ENCODE results near the gene SH2D6.
"Not testable (repeated sequence)": the region's sequence is repeated elsewhere in the genome, so short reads cannot be mapped to it uniquely, and the experiment has no call there.

The SH2D6 gene

GRCh38 chr2:85435220-85435958 is 16.9 kb downstream of the SH2D6 start:
- H3K27me3 ChIP-seq (ENCODE audit: insufficient read depth, low read length), result no peaks in the 10 kb centered on the region
- no peaks in the 10 kb centered on the region for H3K36me3 ChIP-seq (ENCODE audit: insufficient read depth, low read length)
- no peak overlapping the region for H3K27ac ChIP-seq (ENCODE audit: low read depth, low read length)
- no peak overlapping the region for H3K4me3 ChIP-seq (ENCODE audit: low read depth, low read length)
- no peak overlapping the region for H2AFZ ChIP-seq (ENCODE audit: low read length, unreplicated experiment)
- H3K79me2 ChIP-seq (ENCODE audit: control insufficient read depth, insufficient read depth, low read length, unreplicated experiment), result no peaks in the 10 kb centered on the region
- peaks cover 36% of the 10 kb centered on the region for H3K4me1 ChIP-seq (ENCODE audit: control insufficient read depth, insufficient read depth, low read length, unreplicated experiment)

- Histone ChIP-seq H2AFZ (ENCODE audit: low read length, unreplicated experiment) (no peak overlapping the region), H3K4me1 (ENCODE audit: control insufficient read depth, insufficient read depth, low read length, unreplicated experiment) (peaks cover 36% of the 10 kb centered on the region), H3K79me2 (ENCODE audit: control insufficient read depth, insufficient read depth, low read length, unreplicated experiment) (no peaks in the 10 kb centered on the region), H3K27ac (ENCODE audit: low read depth, low read length) (peak overlapping the region; percentile 87), H3K27me3 (ENCODE audit: insufficient read depth, low read length) (no peaks in the 10 kb centered on the region), H3K4me3 (ENCODE audit: low read depth, low read length) (no peak overlapping the region), H3K36me3 (ENCODE audit: insufficient read depth, low read length) (no peaks in the 10 kb centered on the region)
Observed at GRCh38 chr2:85435981-85436835, 17.7 kb downstream of the SH2D6 start.

- no peaks in the 10 kb centered on the region for H3K79me2 ChIP-seq (ENCODE audit: control insufficient read depth, insufficient read depth, low read length, unreplicated experiment)
- H3K27ac ChIP-seq (ENCODE audit: low read depth, low read length), result peak overlapping the region; percentile 87
- H3K4me3 ChIP-seq (ENCODE audit: low read depth, low read length), result peak overlapping the region; percentile 70; the same call in 1 of the 2 replicates
- no peak overlapping the region for H2AFZ ChIP-seq (ENCODE audit: low read length, unreplicated experiment)
- no peaks in the 10 kb centered on the region for H3K36me3 ChIP-seq (ENCODE audit: insufficient read depth, low read length)
- peaks cover 36% of the 10 kb centered on the region for H3K4me1 ChIP-seq (ENCODE audit: control insufficient read depth, insufficient read depth, low read length, unreplicated experiment)
- H3K27me3 ChIP-seq (ENCODE audit: insufficient read depth, low read length), result no peaks in the 10 kb centered on the region
Observed at GRCh38 chr2:85436836-85437487, 18.4 kb downstream of the SH2D6 start.

- H3K27me3 ChIP-seq (ENCODE audit: insufficient read depth, low read length), result no peaks in the 10 kb centered on the region
- H3K4me1 ChIP-seq (ENCODE audit: control insufficient read depth, insufficient read depth, low read length, unreplicated experiment), result peaks cover 36% of the 10 kb centered on the region
- H3K79me2 ChIP-seq (ENCODE audit: control insufficient read depth, insufficient read depth, low read length, unreplicated experiment), result no peaks in the 10 kb centered on the region
- no peak overlapping the region for H2AFZ ChIP-seq (ENCODE audit: low read length, unreplicated experiment)
- H3K4me3 ChIP-seq (ENCODE audit: low read depth, low read length), result peak overlapping the region; percentile 70
- H3K36me3 ChIP-seq (ENCODE audit: insufficient read depth, low read length), result no peaks in the 10 kb centered on the region
- peak overlapping the region; percentile 87 for H3K27ac ChIP-seq (ENCODE audit: low read depth, low read length)
Observed at GRCh38 chr2:85437488-85438200, 19.1 kb downstream of the SH2D6 start.

GRCh38 chr2:85438201-85439024 is 19.9 kb downstream of the SH2D6 start:
- H3K4me3 ChIP-seq (ENCODE audit: low read depth, low read length), result peak overlapping the region; percentile 70
- no peaks in the 10 kb centered on the region for H3K27me3 ChIP-seq (ENCODE audit: insufficient read depth, low read length)
- no peaks in the 10 kb centered on the region for H3K36me3 ChIP-seq (ENCODE audit: insufficient read depth, low read length)
- H3K27ac ChIP-seq (ENCODE audit: low read depth, low read length), result peak overlapping the region; percentile 87
- no peak overlapping the region for H2AFZ ChIP-seq (ENCODE audit: low read length, unreplicated experiment)
- H3K4me1 ChIP-seq (ENCODE audit: control insufficient read depth, insufficient read depth, low read length, unreplicated experiment), result peaks cover 28% of the 10 kb centered on the region
- H3K79me2 ChIP-seq (ENCODE audit: control insufficient read depth, insufficient read depth, low read length, unreplicated experiment), result no peaks in the 10 kb centered on the region

DNA sequence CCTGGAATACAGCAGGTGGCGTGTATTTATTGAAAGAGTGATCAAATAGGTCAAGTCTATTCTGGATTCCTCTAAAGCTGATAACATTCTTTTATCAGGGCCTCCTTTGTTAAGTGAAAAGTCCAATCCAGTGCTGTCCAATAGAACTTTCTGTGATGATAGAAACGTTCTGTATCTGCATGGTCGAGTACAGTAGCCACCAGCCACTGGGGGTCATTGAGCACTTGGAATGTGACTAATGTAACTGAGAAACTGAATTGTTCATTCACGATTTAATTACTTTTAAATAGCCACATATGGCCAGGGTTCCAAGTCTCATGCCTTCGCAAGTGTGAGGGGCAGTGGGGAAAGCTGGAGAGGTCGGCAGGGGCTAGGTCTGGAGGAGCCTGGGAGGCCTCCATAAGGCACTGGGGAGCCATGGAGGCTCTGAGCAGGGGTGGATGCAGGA is 20.5 kb downstream of the SH2D6 start:
- Histone ChIP-seq H3K27ac (ENCODE audit: low read depth, low read length) (0 out of 2 replicates have a peak overlapping the region, but pooled peaks have one; percentile 87), H3K79me2 (ENCODE audit: control insufficient read depth, insufficient read depth, low read length, unreplicated experiment) (no peaks in the 10 kb centered on the region), H3K36me3 (ENCODE audit: insufficient read depth, low read length) (no peaks in the 10 kb centered on the region), H3K27me3 (ENCODE audit: insufficient read depth, low read length) (no peaks in the 10 kb centered on the region), H3K4me1 (ENCODE audit: control insufficient read depth, insufficient read depth, low read length, unreplicated experiment) (peaks cover 21% of the 10 kb centered on the region), H3K4me3 (ENCODE audit: low read depth, low read length) (no peak overlapping the region), H2AFZ (ENCODE audit: low read length, unreplicated experiment) (no peak overlapping the region)

DNA sequence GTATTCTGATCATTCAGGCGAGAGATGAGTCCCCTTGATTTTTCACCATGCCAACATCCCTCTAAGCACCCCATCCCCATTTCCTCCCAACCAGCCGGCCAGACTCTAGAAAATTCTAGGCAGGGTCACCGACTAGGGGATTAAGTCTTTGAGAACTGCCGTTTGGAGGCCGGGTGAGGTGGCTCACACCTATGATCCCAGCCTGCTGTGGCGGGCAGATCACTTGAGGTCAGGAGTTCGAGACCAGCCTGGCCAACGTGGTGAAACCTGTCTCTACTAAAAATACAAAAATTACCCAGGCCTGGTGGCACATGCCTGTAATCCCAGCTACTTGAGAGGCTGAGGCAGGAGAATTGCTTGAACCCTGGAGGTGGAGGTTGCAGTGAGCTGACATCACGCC is 21.1 kb downstream of the SH2D6 start:
- H3K27ac ChIP-seq (ENCODE audit: low read depth, low read length); H3K27me3 ChIP-seq (ENCODE audit: insufficient read depth, low read length); H3K36me3 ChIP-seq (ENCODE audit: insufficient read depth, low read length); H3K79me2 ChIP-seq (ENCODE audit: control insufficient read depth, insufficient read depth, low read length, unreplicated experiment); H3K4me3 ChIP-seq (ENCODE audit: low read depth, low read length); H2AFZ ChIP-seq (ENCODE audit: low read length, unreplicated experiment): not testable (repeated sequence)
- peaks cover 25% of the 10 kb centered on the region for H3K4me1 ChIP-seq (ENCODE audit: control insufficient read depth, insufficient read depth, low read length, unreplicated experiment)

GRCh38 chr2:85439986-85440385 is 21.5 kb downstream of the SH2D6 start:
- Histone ChIP-seq H3K4me1 (ENCODE audit: control insufficient read depth, insufficient read depth, low read length, unreplicated experiment) (peaks cover 28% of the 10 kb centered on the region), H3K27ac (ENCODE audit: low read depth, low read length) (no peak overlapping the region)

DNA sequence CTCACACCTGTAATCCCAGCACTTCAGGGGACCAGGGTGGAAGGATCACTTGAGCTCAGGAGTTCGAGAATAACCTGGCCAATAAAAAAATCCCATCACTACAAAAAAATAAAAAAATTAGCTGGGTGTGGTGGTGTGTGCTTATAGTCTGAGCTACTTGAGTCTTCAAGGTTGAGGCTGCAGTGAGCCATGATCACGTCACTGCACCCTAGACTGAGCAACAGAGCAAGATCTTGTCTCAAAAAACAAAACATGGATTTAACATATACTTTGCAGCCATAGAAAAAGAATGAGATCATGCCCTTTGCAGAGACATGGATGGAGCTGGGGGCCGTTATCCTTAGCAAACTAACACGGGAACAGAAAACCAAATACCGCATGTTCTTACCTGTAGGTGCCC is 22.2 kb downstream of the SH2D6 start:
- peaks cover 35% of the 10 kb centered on the region for H3K4me1 ChIP-seq (ENCODE audit: control insufficient read depth, insufficient read depth, low read length, unreplicated experiment)
- H3K36me3 ChIP-seq (ENCODE audit: insufficient read depth, low read length), result no peaks in the 10 kb centered on the region
- H3K27me3 ChIP-seq (ENCODE audit: insufficient read depth, low read length), result no peaks in the 10 kb centered on the region
- no peak overlapping the region for H3K27ac ChIP-seq (ENCODE audit: low read depth, low read length)
- H3K79me2 ChIP-seq (ENCODE audit: control insufficient read depth, insufficient read depth, low read length, unreplicated experiment), result no peaks in the 10 kb centered on the region
- no peak overlapping the region for H3K4me3 ChIP-seq (ENCODE audit: low read depth, low read length)
- no peak overlapping the region for H2AFZ ChIP-seq (ENCODE audit: low read length, unreplicated experiment)

More at GRCh38 chr2:85439986-85440385, 21.5 kb downstream of the SH2D6 start:
- H3K79me2 ChIP-seq (ENCODE audit: control insufficient read depth, insufficient read depth, low read length, unreplicated experiment), result no peaks in the 10 kb centered on the region
- no peak overlapping the region for H2AFZ ChIP-seq (ENCODE audit: low read length, unreplicated experiment)
- H3K36me3 ChIP-seq (ENCODE audit: insufficient read depth, low read length), result no peaks in the 10 kb centered on the region
- no peak overlapping the region for H3K4me3 ChIP-seq (ENCODE audit: low read depth, low read length)
- H3K27me3 ChIP-seq (ENCODE audit: insufficient read depth, low read length), result no peaks in the 10 kb centered on the region
